Upper lobe of left lung (tissue), 4 donors: Measurements from ENCODE around the gene ARL4D.

ENCODE experiments used
- EP300 ChIP-seq, 4 donors: sonication (generic); formaldehyde crosslinking; IDR thresholded peaks; one replicate each; pipeline ENCODE4 v1.5.1; 2017; ENCODE audit warnings: antibody characterized with exemption in 4 of 4, control low read depth in 2 of 4
- POLR2A ChIP-seq, 4 donors: fragments of 450-650 bp; IDR thresholded peaks; one replicate each; pipeline ENCODE4 v1.5.1; 2016 to 2017; ENCODE audit warnings: antibody characterized with exemption in 4 of 4, mild to moderate bottlenecking in 2 of 4
- POLR2AphosphoS5 ChIP-seq, 2 donors: sonication (generic); formaldehyde crosslinking; IDR thresholded peaks; one replicate each; pipeline ENCODE4 v1.5.1; 2017; ENCODE audit warnings: antibody characterized with exemption in 2 of 2
- TF ChIP-seq, protein P1 (sequence below), 6 experiments: fragments of 450-650 bp in 4 of 6; fragments of 200-600 bp in 2 of 6; sonication (generic) in 2 of 6; IDR thresholded peaks; one replicate each; pipeline ENCODE4 v1.5.1; 2016 to 2019; ENCODE audit warnings: antibody characterized with exemption in 6 of 6

DNA sequence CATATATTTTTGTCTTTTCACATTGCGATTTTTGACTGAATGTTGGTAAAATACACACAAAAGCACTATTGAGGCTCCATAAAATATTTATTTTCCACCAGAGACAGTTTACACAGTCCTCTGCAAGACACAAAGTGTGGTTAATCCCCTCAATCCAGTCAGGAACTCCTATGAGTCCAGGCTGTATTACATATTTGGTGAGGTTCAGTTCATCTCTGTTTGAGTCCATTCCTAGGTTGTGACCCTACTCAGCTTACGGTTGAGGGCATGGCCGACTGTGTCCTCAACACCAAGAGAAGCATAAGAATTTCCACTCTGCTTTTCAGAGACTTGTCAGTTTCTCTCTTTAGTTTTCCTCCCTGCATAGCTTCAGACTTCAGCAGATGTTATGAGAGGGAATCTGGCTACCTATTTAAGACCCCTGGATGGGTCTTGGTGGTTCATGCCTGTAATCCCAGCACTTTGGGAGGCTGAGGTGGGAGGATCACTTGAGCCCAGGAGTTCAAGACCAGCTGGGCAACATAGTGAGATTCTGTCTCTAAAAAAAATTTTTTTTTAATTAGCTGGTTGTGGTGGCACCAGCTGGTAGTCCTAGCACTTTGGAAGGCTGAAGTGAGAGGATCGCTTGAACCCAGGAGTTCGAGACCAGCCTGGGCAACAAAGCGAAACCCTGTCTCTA lies 25.1 kb downstream of the ARL4D start:
- TF ChIP-seq EP300 (IDR thresholded peaks at IDR 0.05) (no peak), POLR2AphosphoS5 (IDR thresholded peaks at IDR 0.05) (no peak), POLR2A (IDR thresholded peaks at IDR 0.05) (no peak)
- TF ChIP-seq, protein P1, sequence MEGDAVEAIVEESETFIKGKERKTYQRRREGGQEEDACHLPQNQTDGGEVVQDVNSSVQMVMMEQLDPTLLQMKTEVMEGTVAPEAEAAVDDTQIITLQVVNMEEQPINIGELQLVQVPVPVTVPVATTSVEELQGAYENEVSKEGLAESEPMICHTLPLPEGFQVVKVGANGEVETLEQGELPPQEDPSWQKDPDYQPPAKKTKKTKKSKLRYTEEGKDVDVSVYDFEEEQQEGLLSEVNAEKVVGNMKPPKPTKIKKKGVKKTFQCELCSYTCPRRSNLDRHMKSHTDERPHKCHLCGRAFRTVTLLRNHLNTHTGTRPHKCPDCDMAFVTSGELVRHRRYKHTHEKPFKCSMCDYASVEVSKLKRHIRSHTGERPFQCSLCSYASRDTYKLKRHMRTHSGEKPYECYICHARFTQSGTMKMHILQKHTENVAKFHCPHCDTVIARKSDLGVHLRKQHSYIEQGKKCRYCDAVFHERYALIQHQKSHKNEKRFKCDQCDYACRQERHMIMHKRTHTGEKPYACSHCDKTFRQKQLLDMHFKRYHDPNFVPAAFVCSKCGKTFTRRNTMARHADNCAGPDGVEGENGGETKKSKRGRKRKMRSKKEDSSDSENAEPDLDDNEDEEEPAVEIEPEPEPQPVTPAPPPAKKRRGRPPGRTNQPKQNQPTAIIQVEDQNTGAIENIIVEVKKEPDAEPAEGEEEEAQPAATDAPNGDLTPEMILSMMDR (IDR thresholded peaks at IDR 0.05) = no peak
